Right lobe of liver (tissue), 6 donors: ENCODE results near the gene ADCY9. TPM values are rescaled to one million over a fixed set of nuclear protein-coding genes. Genes with fewer than 3 reads are reported as not detected.
A peak's percentile ranks its signal among the peaks of the same experiment; 100 is the strongest.

Experiments used
- ATAC-seq, 4 donors: fragments of 200-7000 bp; cut with Tn5 transposase; one replicate each; pipeline ENCODE4 v1.9.1; 2020; ENCODE audit warnings: mild to moderate bottlenecking in 4 of 4, moderate library complexity in 4 of 4
- DNase-seq, 3 donors: peaks; one replicate each; pipeline ENCODE4 v3.0.0-alpha.2; 2020
- H3K27ac ChIP-seq, 3 donors: fragments of 200-600 bp; one replicate each; pipeline ENCODE4 v1.8.0; 2022
- H3K27me3 ChIP-seq, 2 donors: fragments of 200-600 bp; one replicate each; pipeline ENCODE4 v1.8.0; 2022
- H3K36me3 ChIP-seq, 4 donors: fragments of 200-600 bp; sonication (generic) in 1 of 4; one replicate each; pipeline versions ENCODE4 v1.5.1 to v1.8.0; 2017 to 2022; ENCODE audit warnings: control low read depth in 1 of 4
- H3K4me1 ChIP-seq, 4 donors: fragments of 200-600 bp; sonication (generic) in 1 of 4; one replicate each; pipeline versions ENCODE4 v1.5.1 to v1.8.0; 2017 to 2022; ENCODE audit warnings: control low read depth in 1 of 4
- H3K4me3 ChIP-seq, 3 donors: fragments of 200-600 bp; one replicate each; pipeline ENCODE4 v1.8.0; 2022
- H3K9me3 ChIP-seq, 4 donors: fragments of 200-600 bp; sonication (generic) in 1 of 4; one replicate each; pipeline versions ENCODE4 v1.5.1 to v1.8.0; 2017 to 2022; ENCODE audit warnings: control low read depth in 1 of 4
- CTCF ChIP-seq, 4 donors: fragments of 200-600 bp in 3 of 4; fragments of 450-650 bp in 1 of 4; IDR thresholded peaks; one replicate each; pipeline versions ENCODE4 v1.5.1 to v1.8.0; 2016 to 2022; ENCODE audit warnings: antibody characterized with exemption in 4 of 4, mild to moderate bottlenecking in 2 of 4
- POLR2A ChIP-seq: fragments of 450-650 bp; IDR thresholded peaks from one replicate; pipeline ENCODE4 v1.6.1; 2017; ENCODE audit warnings: antibody characterized with exemption, mild to moderate bottlenecking
- WGBS: methylation state at CpG from one replicate; pipeline ENCODE4 v1.1.6; 2018; ENCODE audit warnings: low coverage, low lambda C conversion rate; ENCODE audit not compliant: insufficient coverage; ENCODE audit errors: missing lambda C conversion rate; 5-methylcytosine and 5-hydroxymethylcytosine counted together
- intact Hi-C, 2 donors: fragments of 100-400 bp; cut with DNase I; formaldehyde crosslinking; loops; one replicate each; pipeline versions ENCODE4 v1.11.2 to v1.14.1; 2022
- total RNA-seq, 6 experiments: library from RNA; depleted of rRNA in 2 of 6; stranded (reverse); fragments of >200 nt in 2 of 6; fragmentation: NEBNext Ultra II Directional in 3 of 6; extraction: Animal tissue kit (Norgen Biotek cat#: 25700) in 3 of 6; gene quantifications; one replicate each; pipeline versions ENCODE4 v1.1.0 to v1.2.4, GENCODE V29; 2016 to 2023
- donor health status: DM: no; HTN: yes; CAD: no.
- donor health status: DM: no; HTN: no; CAD: no.
- donor health status: DM: no; HTN: no; CAD: no.
- donor health status: DM: no; HTN: yes; CAD: no.
- donor health status: DM: no; HTN: yes; CAD: no.

Gene ADCY9
- total RNA-seq, 6 experiments from 2014 or later, result 17.3 to 41.5 (median 25.6) TPM

- Histone ChIP-seq H3K27me3 (no peaks in the 10 kb centered on the region), H3K4me1 (peaks cover 0 to 47% (median 21%) of the 10 kb centered on the region in 4 donors), H3K9me3 (no peaks in the 10 kb centered on the region), H3K4me3 (no peak overlapping the region), H3K36me3 (no peaks in the 10 kb centered on the region), H3K27ac (peak overlapping the region in 2 of 3 donors; percentile 37 to 46)
- 85% methylated on average over 7 of the region's 7 CpGs for WGBS
- ATAC-seq (no peak), DNase-seq (no peak)
- no peak for TF ChIP-seq POLR2A
- TF ChIP-seq CTCF (IDR thresholded peaks at IDR 0.05), result no peak
- intact Hi-C loops, result no loop called here
Observed at GRCh38 chr16:4087990-4088577, 28.2 kb downstream of the ADCY9 start.

GRCh38 chr16:4087099-4087885 lies 28.9 kb downstream of the ADCY9 start:
- Histone ChIP-seq H3K4me1 (peaks cover 0 to 39% (median 18%) of the 10 kb centered on the region in 4 donors), H3K27me3 (no peaks in the 10 kb centered on the region), H3K4me3 (no peak overlapping the region), H3K9me3 (no peaks in the 10 kb centered on the region), H3K27ac (peak overlapping the region in 2 of 3 donors; percentile 37 to 46), H3K36me3 (no peaks in the 10 kb centered on the region)
- DNase-seq (no peak), ATAC-seq (peak; percentile 48 to 67 (median 64))
- intact Hi-C loops, result no loop called here
- TF ChIP-seq POLR2A, result no peak
- no peak for TF ChIP-seq CTCF (IDR thresholded peaks at IDR 0.05)
- WGBS, result 40% methylated on average over 12 of the region's 12 CpGs

- no peaks in the 10 kb centered on the region for H3K36me3 ChIP-seq
- TF ChIP-seq POLR2A, result no peak
- no peak for TF ChIP-seq CTCF (IDR thresholded peaks at IDR 0.05)
- H3K27ac ChIP-seq, result no peak overlapping the region
- WGBS, result 89% methylated on average over 11 of the region's 15 CpGs
- intact Hi-C loops, result no loop called here
- H3K4me1 ChIP-seq, result peaks cover 0 to 28% (median 14%) of the 10 kb centered on the region in 4 donors
- DNase-seq (no peak), ATAC-seq (no peak)
- no peaks in the 10 kb centered on the region for H3K27me3 ChIP-seq
- H3K4me3 ChIP-seq, result no peak overlapping the region
- no peaks in the 10 kb centered on the region for H3K9me3 ChIP-seq
Observed at GRCh38 chr16:4086153-4086552, 30.1 kb downstream of the ADCY9 start.

GRCh38 chr16:4085405-4085970 lies 30.8 kb downstream of the ADCY9 start:
- TF ChIP-seq POLR2A, result no peak
- no peak for TF ChIP-seq CTCF (IDR thresholded peaks at IDR 0.05)
- H3K4me3 ChIP-seq, result no peak overlapping the region
- H3K27ac ChIP-seq, result no peak overlapping the region
- no peak for DNase-seq
- H3K27me3 ChIP-seq, result no peaks in the 10 kb centered on the region
- no peak for ATAC-seq
- WGBS, result 77% methylated on average over 3 of the region's 12 CpGs
- H3K9me3 ChIP-seq, result no peaks in the 10 kb centered on the region
- intact Hi-C loops, result no loop called here
- H3K4me1 ChIP-seq, result peaks cover 0 to 30% (median 15%) of the 10 kb centered on the region in 4 donors
- no peaks in the 10 kb centered on the region for H3K36me3 ChIP-seq
